Measurements from ENCODE around the gene ZNF697. TPM values are rescaled to one million over a fixed set of nuclear protein-coding genes. Genes with fewer than 3 reads are reported as not detected.

The ZNF697 gene
- total RNA-seq, 1 donor from 2014 or later, result 8.0 TPM

- Mint-ChIP-seq H3K36me3 (ENCODE audit: unreplicated experiment) (peaks cover 1% of the 10 kb centered on the region), H3K27me3 (ENCODE audit: unreplicated experiment) (peaks cover 68% of the 10 kb centered on the region), H3K9me3 (ENCODE audit: unreplicated experiment) (no peaks in the 10 kb centered on the region), H3K4me1 (ENCODE audit: unreplicated experiment) (peaks cover 7% of the 10 kb centered on the region), H3K4me3 (ENCODE audit: unreplicated experiment) (no peak overlapping the region), H3K27ac (ENCODE audit: unreplicated experiment) (no peak overlapping the region)
- no peak for DNase-seq (ENCODE audit: extremely low spot score, unreplicated experiment)
- TF ChIP-seq, protein P1, sequence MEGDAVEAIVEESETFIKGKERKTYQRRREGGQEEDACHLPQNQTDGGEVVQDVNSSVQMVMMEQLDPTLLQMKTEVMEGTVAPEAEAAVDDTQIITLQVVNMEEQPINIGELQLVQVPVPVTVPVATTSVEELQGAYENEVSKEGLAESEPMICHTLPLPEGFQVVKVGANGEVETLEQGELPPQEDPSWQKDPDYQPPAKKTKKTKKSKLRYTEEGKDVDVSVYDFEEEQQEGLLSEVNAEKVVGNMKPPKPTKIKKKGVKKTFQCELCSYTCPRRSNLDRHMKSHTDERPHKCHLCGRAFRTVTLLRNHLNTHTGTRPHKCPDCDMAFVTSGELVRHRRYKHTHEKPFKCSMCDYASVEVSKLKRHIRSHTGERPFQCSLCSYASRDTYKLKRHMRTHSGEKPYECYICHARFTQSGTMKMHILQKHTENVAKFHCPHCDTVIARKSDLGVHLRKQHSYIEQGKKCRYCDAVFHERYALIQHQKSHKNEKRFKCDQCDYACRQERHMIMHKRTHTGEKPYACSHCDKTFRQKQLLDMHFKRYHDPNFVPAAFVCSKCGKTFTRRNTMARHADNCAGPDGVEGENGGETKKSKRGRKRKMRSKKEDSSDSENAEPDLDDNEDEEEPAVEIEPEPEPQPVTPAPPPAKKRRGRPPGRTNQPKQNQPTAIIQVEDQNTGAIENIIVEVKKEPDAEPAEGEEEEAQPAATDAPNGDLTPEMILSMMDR (IDR thresholded peaks at IDR 0.05), result no peak
Observed at GRCh38 chr1:119600976-119601375, 47.1 kb downstream of the ZNF697 start.

- H3K36me3 Mint-ChIP-seq (ENCODE audit: unreplicated experiment), result peaks cover 1% of the 10 kb centered on the region
- H3K4me1 Mint-ChIP-seq (ENCODE audit: unreplicated experiment), result peaks cover 6% of the 10 kb centered on the region
- no peaks in the 10 kb centered on the region for H3K9me3 Mint-ChIP-seq (ENCODE audit: unreplicated experiment)
- peaks cover 68% of the 10 kb centered on the region for H3K27me3 Mint-ChIP-seq (ENCODE audit: unreplicated experiment)
- H3K27ac Mint-ChIP-seq (ENCODE audit: unreplicated experiment), result no peak overlapping the region
- no peak overlapping the region for H3K4me3 Mint-ChIP-seq (ENCODE audit: unreplicated experiment)
- no peak for DNase-seq (ENCODE audit: extremely low spot score, unreplicated experiment)
- TF ChIP-seq, protein P1 (IDR thresholded peaks at IDR 0.05), result no peak
Observed at GRCh38 chr1:119600561-119600960, 47.5 kb downstream of the ZNF697 start.

DNA sequence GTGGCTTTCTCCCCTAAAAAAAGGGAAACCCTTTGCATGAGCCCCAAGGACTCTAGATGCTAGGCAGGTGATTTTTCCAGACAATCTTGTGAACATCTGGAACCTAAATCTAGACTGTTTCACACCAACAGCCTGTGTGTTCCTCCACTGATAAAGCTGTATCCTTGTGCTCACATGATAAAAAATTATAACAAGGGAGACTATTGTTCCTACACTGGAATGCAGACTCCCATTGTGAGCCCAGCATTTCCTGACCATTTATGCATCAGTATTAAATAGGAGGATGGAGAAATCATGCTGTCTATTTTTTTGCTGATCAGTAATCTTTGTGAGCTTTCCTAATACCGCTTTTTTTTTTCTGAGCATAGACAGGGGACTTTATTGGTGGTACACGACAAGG lies 52.5 kb downstream of the ZNF697 start:
- H3K4me1 Mint-ChIP-seq (ENCODE audit: unreplicated experiment), result peaks cover 2% of the 10 kb centered on the region
- DNase-seq (ENCODE audit: extremely low spot score, unreplicated experiment), result no peak
- H3K9me3 Mint-ChIP-seq (ENCODE audit: unreplicated experiment), result peaks cover 12% of the 10 kb centered on the region
- TF ChIP-seq, protein P1 (IDR thresholded peaks at IDR 0.05), result no peak
- H3K36me3 Mint-ChIP-seq (ENCODE audit: unreplicated experiment), result peaks cover 10% of the 10 kb centered on the region
- no peak overlapping the region for H3K27ac Mint-ChIP-seq (ENCODE audit: unreplicated experiment)
- peaks cover 59% of the 10 kb centered on the region for H3K27me3 Mint-ChIP-seq (ENCODE audit: unreplicated experiment)
- H3K4me3 Mint-ChIP-seq (ENCODE audit: unreplicated experiment), result no peak overlapping the region

DNA sequence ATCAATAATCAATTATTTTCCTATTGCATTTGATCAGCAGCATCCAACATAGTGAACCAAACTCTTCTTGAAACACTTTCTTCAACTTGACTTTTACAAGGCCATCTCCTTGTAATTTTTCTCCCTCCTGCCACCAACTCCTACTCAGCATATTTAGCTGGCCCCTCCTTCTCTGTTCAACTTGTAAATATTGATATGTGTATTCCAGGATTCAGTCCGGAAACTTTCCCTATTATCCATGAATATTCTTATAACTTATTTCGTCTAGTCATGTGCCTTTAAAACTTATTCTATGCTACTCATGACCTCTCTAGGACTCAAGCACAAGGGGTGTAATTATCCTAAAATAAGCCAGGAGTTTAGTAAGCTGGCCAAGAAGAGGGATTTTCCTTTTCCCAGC lies 52.9 kb downstream of the ZNF697 start:
- peaks cover 58% of the 10 kb centered on the region for H3K27me3 Mint-ChIP-seq (ENCODE audit: unreplicated experiment)
- H3K9me3 Mint-ChIP-seq (ENCODE audit: unreplicated experiment), result peaks cover 12% of the 10 kb centered on the region
- TF ChIP-seq, protein P1 (IDR thresholded peaks at IDR 0.05), result no peak
- peaks cover 10% of the 10 kb centered on the region for H3K36me3 Mint-ChIP-seq (ENCODE audit: unreplicated experiment)
- H3K4me3 Mint-ChIP-seq (ENCODE audit: unreplicated experiment), result no peak overlapping the region
- no peak for DNase-seq (ENCODE audit: extremely low spot score, unreplicated experiment)
- H3K27ac Mint-ChIP-seq (ENCODE audit: unreplicated experiment), result no peak overlapping the region
- peaks cover 2% of the 10 kb centered on the region for H3K4me1 Mint-ChIP-seq (ENCODE audit: unreplicated experiment)

GRCh38 chr1:119594376-119594775 lies 53.7 kb downstream of the ZNF697 start:
- Mint-ChIP-seq H3K27me3 (ENCODE audit: unreplicated experiment) (peaks cover 54% of the 10 kb centered on the region), H3K4me1 (ENCODE audit: unreplicated experiment) (peaks cover 2% of the 10 kb centered on the region), H3K4me3 (ENCODE audit: unreplicated experiment) (no peak overlapping the region), H3K9me3 (ENCODE audit: unreplicated experiment) (peaks cover 12% of the 10 kb centered on the region), H3K36me3 (ENCODE audit: unreplicated experiment) (peaks cover 10% of the 10 kb centered on the region), H3K27ac (ENCODE audit: unreplicated experiment) (no peak overlapping the region)
- TF ChIP-seq, protein P1 (IDR thresholded peaks at IDR 0.05), result no peak
- no peak for DNase-seq (ENCODE audit: extremely low spot score, unreplicated experiment)
